NCI-H1930 (cell line): Measurements from ENCODE around the gene PARD3B.

Experiments used
- DNase-seq, 2 experiments: peaks; one replicate each; lab custom pipeline; 2025; lab: John Stamatoyannopoulos, UW

The PARD3B gene

DNA sequence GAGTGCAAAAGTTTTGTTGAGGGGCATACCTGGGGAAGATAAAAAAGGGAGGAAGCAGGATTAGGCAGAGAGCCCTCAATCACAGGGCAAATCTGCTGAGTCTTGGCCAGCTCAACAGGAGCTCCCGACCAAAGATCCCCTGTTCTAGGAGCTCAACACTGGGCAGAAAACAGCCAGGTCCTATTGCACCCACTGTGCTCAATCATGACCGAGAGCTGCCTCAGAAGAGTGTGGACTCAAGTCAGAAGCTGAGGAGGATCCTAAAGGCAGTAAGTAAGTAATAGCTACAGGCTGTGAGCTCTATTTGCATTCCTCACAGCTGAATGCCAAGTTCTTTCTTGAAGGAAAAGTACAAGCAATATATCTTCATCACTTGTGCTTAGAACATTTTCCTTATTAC is 802.6 kb downstream of the PARD3B start:
- DNase-seq, result no peak

DNA sequence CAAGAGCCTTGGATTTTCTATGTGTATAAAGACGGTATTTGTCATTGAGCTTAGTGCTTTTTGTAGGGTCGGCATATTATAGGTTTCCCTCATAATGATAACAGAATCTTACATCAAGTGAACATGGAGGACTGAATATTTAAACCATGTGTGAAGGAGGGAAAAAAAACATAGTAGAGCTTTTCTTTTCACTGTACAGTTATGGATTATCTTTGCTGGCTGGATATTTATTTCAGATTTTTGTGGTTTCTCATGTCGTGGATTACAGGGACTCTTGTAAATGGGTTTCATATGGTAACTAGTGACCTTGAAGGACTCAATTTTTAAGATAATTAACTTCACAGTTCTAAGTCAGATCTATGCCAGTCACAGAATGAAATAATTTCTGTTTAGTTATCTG is 806.8 kb downstream of the PARD3B start:
- DNase-seq, result no peak

DNA sequence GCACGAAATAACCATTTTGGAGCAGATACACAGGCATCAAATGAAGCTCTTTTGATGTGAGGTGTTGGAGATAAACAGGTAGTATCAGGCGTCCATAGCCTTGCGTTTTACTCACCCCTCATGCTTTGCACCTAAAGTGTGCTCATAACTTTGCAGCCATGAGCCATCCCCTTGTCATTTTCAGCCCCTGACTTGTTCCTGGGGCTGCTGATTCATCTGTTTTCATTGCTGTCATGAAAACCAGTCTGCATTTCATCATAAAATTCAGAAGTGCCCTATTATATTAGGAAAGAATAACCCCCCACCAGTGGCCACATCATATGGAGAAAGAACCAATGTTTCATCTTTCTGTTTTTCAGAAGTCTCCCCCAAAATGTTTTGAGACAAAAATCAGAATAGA is 807.3 kb downstream of the PARD3B start:
- DNase-seq, result no peak

DNA sequence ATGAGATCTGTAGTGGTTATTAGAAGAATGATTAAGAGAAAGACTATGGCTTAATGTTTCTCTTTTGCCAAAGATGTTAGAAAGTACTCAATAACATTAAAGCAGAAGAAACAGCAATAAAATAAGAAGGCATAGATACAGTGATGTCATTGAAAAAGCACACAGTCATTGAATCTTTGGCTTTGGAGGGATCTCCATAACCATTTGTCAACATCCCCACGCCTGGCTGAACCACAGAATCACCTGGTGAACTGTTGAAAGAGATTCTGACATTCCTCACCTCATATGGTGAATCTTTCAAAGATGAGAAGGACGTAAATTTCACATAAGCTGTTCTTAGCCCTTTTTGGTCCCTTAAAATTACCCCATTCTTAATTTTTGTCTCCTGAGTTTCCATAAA is 812.5 kb downstream of the PARD3B start:
- no peak for DNase-seq

DNA sequence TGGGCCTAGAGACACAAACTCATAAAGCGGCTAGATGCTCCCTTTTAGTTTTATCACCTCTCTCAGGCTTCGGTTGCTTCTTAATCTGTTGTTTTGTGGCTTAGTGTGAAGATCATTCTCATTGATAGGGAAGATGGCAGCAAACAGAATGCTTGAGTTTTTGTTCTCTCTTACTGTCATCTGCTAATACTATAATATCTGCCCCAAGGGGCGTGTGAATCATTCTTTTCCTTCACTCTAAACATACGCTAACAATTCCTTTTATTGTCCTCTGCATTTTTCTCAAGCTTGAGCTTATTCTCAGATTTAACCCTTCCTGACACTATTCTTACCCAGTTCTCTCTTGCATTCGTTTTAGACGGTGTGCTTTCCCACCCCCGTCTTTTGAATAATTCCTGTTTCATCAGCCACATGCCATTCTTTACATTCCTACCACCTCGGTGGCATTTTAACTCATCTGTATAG is 813.1 kb downstream of the PARD3B start:
- DNase-seq, result no peak

DNA sequence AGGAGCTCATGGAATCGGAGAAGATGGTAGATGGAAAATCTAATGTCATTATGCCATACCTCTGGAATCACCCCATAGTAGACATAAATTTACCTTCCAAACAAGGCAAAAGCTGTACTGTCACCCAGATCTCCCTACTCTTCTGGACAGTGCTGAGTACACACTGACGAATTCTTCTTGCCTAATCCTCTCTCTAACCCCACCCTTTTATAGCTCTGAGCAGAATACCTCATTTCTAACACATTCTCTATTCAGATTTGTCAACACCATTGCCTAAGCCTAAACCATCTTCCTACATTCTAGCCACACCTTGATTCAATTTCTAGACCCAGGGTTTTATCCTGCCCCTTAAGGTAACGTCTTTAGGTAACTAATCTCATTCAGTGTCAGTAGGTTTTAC is 816.0 kb downstream of the PARD3B start:
- DNase-seq, result no peak

DNA sequence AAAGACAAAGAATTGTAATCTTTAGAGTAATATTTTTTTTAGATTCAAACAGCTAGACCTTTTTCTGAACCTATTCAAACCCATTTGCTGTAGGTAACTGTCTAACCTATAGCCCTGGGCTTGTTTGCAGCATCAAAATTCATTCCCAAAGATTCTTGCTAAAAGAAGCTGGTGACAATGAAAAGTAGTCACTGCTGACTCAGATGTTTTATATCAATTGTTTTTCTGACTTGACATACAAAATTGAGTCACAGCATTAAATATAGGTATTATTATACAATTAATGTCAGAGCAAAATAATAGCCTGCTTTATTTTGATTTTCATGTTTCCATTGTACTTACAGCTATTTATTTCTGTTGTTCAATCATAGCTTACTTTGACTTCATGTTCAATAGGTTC is 816.7 kb downstream of the PARD3B start:
- DNase-seq, result no peak

DNA sequence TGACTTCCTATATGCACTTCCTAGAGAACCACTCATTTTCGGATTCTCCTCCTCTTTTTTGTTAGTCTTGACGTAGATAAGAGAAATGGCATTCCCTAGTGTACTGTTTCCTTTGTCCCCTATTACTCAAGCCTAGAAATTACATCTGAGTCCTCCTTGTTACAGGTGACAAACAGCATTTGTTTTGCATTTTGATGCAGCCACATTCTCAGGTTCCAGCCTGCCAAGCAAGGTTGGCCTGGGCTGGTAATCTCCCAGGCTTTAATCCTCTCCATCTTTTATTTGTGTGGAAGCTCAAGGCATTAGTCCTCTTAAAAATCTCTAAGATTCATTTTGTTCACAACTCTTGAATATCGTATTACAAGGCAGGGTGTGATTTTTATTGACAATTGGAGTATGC is 819.0 kb downstream of the PARD3B start:
- DNase-seq, result no peak

DNA sequence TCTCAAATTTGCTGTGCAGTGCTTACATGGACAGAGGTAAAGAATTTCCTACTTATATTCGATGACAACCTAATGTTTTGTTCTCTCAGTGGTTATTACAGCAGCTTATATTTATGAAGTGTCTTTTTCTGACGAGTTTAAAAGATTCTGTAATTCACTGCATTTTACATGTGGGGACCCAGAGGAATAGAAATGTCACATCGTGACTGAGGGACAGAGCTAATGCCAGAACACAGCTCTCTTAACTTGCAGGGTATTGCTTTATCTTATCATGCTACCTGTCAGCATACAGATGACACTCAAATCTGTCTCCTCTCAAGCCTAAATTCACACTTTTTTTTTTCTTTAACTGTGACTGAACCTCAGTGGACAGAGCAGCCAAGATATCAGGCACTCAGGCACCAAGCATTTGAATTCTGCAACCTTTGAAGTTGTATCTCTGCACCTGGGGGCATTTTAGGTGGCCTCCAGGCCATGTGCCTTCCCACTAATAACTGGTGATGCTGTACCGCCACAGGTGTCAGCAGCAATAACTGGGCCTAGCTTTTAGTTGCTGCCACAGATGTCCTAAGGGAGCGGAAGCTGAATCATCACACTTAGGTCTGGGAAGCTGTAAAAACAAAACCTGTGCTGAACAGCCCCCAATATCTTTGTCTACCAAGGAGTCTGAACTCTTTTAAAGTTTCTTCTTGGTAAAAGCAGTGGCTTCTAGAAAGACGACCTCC is 821.2 kb downstream of the PARD3B start:
- DNase-seq, result no peak

DNA sequence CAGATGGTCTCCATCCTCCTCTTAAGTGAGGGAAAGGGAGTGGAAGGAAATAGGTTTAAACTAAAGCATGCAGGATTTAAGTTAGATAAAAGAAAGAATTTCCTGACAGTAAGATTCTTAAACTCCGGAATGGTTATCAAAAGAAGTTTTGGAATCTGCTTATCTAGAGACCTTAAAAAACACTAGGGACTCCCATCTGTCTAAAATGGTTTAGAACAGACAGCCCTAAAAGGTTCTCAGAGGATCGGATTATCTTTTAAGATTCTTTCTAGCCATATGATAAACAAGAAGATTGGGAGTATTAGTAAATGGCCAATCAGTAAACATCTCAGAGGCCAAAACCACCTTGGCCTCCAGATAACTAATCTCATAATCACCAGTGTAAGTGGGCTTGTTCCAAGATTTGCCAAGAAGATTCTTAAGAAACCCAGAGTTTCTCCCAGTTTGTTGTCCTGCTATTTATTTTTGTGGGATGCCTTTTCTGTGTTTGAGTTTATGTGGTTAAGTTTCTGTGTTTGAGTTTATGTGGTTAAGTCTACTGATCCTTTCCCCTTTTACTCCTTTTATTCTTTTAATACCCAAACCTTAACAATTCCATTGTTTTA is 822.2 kb downstream of the PARD3B start:
- no peak for DNase-seq

DNA sequence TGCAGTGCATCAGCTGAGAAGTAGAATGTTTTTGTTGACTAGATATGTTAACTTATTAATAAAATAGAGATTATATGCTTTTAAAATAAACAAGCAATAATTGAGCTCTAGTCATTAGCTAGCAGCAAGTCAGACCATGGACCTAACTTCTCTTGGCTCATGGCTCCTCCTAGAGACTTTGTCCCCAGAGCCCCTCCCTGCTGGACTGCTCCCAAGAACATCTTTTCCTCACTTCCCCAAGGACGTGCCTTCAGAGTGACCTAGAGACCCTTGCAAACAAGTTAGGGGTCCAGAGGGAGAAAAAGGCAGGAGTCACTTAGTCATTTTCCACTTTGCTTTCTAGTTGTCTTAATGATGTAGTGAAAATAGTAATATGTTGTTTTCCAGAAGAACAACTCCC is 824.5 kb downstream of the PARD3B start:
- no peak for DNase-seq

DNA sequence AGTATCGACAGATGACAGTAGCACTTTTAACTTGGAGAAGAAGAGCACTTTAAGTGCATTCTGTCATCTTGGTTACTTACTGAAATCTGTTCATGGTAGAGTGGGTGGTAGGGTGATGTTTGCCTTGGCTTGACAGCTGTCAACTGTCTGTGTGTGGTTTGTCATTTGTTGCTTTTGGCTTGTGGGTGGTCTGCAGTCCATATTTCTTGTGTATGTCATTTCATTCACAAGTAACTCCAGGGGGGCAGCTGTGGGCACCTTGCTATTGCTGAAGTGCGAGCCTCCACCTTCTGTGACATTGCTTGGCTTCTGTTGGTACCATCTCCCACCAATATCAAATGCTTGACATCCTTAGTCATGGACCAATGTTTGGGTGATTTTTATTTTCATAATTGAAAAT is 825.5 kb downstream of the PARD3B start:
- DNase-seq, result no peak

DNA sequence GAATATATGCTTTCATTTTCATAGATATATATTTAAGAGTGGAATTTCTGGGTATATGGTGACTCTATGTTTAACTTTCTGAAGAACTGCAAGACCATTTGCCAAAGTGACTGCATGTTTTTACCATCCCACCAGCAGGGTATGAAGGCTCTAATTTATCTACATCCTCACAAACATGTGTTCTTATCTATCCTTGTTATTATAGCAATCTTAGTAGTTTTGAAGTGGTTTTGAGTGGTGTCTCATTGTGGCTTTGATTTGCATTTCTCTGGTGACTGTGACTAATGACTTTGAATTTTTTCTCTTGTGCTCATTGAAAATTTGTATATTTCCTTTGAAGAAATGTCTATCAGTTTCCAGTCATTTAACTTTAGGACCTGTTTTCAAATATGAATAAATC is 826.9 kb downstream of the PARD3B start:
- no peak for DNase-seq

DNA sequence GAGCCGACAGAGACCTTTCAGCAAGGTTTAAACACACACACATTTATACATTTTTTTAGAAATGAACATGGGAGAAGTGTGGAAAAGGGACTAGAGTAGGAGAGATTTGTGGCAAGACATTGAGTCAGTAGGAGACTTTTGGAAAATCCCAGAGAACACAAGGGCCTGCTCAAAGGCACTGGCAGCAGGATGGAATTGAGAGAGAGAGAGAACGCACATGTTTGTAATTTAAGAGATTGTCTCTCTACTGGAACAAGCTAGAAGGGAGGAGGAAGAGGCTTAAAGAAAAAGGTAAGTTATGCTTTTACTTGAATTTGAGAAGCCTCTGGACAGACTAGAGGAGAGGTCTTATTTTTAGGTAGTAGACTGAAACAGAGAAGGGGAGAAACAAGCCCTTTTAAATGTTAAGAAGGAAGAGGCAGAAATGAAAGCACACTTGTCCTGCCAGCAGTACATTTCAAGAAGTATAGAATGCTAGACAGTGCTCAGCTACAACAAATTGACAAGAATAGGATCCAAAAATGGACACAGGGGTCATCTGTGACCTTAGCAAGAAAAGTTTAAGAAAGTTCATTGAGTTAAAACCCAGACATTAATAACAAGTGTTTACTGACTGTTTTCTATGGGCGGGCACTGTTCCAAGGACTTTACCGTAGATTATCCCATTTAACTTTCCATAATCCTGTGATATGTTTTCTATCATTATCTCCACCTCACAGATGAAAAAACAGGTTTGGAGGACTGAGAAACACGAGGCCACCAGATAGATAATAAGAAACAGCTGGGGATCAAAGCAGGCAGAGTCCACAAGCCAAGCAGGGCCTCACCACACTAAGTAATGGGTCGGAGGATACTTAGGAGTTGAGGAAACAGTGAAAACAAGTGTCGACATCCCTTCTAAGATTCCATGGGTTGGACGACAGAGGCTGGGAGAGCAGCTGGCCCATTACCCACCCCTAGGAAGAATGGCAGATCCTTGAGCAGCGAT is 830.5 kb downstream of the PARD3B start:
- DNase-seq, result no peak

DNA sequence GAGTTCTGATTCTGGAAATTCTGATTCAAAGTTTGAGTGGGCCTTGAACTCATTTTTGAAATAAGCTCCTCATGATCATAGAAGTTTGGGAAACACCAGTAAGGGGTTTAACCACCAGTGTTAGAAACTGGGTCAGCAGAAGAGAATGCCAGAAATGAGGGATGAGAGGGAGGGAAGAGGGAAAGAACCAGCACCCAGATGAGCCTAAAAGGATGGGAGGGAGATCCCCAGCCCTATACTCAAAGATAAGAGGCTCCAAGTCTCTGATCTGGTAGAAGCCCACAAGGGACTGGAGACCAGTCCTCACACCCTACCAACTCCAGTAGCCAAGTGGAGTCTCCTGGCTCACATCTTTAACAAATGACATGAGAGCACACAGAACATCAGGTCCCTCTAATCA is 832.0 kb downstream of the PARD3B start:
- DNase-seq, result no peak

DNA sequence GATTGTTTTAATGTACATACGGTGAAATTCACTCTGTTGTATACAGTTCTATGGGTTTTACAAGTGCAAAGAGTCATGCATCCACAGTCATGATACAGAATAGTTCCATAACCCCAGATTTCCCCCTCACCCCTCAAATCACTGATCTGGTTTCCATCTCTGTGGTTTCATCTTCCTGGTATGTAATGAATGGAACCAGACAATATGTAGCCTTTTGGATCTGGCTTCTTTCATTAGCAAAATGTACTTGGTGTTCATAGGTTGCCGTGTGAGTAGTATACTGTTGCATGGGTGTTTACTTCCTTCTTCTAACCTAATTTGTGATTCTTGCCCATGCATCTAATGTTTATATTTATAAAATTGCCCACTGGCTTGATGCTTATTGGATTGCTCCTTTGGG is 838.3 kb downstream of the PARD3B start:
- no peak for DNase-seq

DNA sequence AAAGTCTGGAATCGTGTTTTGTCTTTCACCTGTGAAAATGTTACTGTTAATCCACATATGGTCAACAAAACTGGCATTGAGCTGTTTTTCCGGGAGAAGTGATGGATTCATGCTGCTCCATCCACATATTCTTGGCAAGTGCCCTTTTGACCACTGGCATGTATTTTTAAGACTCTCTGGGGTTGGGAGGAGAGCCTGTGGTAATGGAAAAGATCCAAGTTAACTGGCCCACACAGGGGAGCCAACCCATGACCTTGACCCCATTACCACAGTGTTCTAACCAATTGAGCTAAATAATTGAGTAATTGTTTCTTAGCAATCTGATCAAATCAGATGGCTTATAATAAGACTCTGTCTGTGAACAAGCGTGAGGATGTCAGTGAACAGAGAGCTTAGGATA is 840.8 kb downstream of the PARD3B start:
- DNase-seq, result no peak

DNA sequence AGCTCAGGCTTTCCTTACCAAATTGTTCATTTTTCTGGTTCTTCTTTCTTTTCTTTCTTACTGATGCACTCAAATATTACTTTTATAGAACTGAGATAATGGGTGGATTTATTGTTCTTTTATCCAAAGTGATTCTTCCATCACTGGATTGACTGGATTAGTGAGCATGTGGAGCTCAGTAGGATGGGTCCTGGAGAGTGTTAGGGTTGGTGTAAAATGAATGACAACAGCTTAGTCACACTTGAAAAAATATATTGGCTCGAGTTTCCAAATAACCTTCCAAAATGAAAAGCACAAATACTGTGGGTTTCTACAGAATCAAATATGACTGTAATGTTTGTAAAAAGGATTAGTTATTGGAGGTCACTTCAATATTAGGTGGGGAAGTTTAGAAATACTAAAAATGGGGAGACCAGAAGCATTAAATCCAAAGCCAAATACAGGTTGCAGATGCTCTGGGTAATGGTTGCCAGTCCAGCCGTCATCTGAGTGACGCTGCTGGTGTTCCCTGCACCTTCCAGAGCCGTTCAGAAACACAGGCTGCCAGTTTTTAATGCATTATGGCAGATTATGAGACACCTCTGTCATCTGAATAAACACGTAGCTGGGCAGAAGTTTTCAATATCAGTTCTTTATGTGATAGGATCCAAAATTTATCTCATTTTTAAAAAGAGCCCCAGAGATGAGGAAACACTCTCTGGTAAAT is 842.2 kb downstream of the PARD3B start:
- no peak for DNase-seq

DNA sequence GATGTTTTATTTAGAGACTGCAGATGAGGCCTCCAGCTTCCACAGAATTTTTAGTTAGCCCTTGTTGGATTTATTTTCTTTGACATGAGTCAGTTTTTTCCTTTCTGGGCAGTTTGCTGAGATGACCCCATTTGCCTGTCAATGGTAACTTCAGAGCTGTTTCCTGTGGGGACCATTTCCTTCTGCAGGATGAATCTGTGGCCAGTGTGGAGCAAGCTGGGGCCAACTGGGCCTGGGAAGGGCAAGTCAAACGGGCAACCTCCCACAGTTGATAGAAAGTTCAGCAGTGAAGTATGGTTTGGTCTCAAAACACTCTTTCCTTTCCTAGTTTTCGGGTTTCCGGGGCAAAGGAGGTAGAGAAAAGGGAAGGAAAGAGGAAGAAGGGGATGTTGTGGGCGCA is 845.6 kb downstream of the PARD3B start:
- no peak for DNase-seq

DNA sequence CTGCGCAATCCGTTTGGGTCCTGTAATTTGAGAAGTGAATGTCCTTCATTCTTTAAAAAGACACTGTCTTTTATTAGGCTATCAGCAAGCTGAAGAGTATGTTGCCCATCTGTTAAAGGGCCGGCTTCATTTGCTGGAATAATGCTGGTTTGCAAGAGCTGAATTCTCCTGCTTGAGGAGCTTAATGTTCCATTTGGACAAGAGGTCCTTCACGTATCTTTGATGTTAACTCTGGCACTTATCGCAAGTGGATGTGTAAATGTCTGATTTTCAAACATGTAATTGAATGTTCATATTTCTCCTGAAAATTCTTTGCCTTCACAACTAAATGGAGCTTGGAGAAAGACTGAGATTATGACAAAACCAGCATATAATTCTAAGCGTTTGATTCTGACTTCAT is 856.2 kb downstream of the PARD3B start:
- no peak for DNase-seq

DNA sequence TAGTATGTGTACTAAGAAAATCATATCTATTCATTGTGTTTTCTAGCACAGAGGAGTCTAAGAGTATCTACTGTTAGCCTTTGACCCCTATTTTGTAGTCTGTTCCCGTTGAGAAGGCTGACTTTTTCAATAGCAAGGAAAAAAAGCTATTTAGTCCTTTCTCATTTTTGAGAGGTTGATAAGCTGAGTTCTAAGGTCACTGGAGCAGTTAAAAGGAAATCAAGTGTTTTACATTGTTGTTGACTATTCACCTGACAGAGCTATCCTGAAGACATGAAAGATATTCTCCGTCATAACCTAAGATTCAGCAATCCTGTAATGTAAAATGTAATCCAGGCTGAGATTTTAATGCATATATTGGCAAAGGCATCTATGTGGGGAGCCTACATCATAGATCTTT is 856.7 kb downstream of the PARD3B start:
- DNase-seq, result no peak

DNA sequence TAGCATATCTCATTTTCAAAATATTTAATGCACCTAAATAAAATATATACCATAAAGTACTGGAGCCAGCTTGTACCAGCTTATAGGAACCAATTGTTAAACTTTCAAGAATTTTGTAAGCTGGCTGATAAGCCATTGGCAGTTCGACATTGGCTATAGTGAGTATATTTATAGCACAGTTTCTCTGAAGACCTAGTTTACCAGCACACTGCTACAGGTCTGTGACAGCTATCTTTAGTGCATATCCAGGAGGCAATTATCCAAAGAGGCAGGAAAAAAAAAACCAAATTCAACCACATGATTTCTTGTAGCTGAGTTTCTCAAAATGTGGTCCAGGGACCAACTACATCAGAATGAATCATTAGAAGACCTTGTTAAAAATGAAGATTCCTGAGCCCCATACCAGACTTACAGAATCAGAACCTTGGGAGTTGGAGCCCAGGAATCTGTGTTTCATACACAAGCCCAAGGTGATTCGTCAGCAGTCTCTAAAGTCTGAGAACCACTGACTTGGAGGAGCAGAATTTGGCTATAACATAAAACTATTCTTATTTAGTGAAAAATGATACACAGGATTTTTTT is 858.1 kb downstream of the PARD3B start:
- DNase-seq, result no peak
